Cardiac muscle cell (in vitro differentiated cells and primary cell): Measurements from ENCODE around the gene D2HGDH. TPM values are rescaled to one million over a fixed set of nuclear protein-coding genes. Genes with fewer than 3 reads are reported as not detected.

Source experiments
- DNase-seq, 2 donors: peaks; one replicate each; pipeline versions ENCODE4 v3.0.0 to v3.0.0-alpha.2; 2010 to 2017; ENCODE audit warnings: low read depth in 1 of 2, low spot score in 1 of 2
- H3K27ac ChIP-seq: fragments of 200-600 bp; sonication (generic); 2 replicates; pipeline ENCODE4 v1.5.1; 2016
- H3K27me3 ChIP-seq: fragments of 200-600 bp; sonication (generic); 2 replicates; pipeline ENCODE4 v1.6.0; 2016; ENCODE audit warnings: control low read depth
- H3K36me3 ChIP-seq: fragments of 200-600 bp; sonication (generic); 2 replicates; pipeline ENCODE4 v1.5.1; 2016; ENCODE audit warnings: control low read depth
- H3K4me1 ChIP-seq: fragments of 200-600 bp; sonication (generic); 2 replicates; pipeline ENCODE4 v1.8.1; 2017; ENCODE audit warnings: low read depth, mild to moderate bottlenecking, mixed run types
- H3K4me3 ChIP-seq: fragments of 200-600 bp; sonication (generic); 2 replicates; pipeline ENCODE4 v1.5.1; 2016; ENCODE audit warnings: mild to moderate bottlenecking
- H3K9me3 ChIP-seq: fragments of 200-600 bp; sonication (generic); 2 replicates; pipeline ENCODE4 v1.5.1; 2017; ENCODE audit warnings: low read depth, mild to moderate bottlenecking, control low read depth
- polyA plus RNA-seq: library from polyadenylated mRNA; unstranded; fragments of >200 nt; fragmentation: Nextera tagmentation; extraction: Ambion mirVana; gene quantifications from 2 replicates; pipeline ENCODE4 v1.2.1, GENCODE V29; 2016
- total RNA-seq: library from RNA; depleted of rRNA; stranded (reverse); fragments of >200 nt; gene quantifications from 2 replicates; pipeline ENCODE4 v1.2.3, GENCODE V29; 2016
- TF ChIP-seq, protein P1 (sequence below): IDR thresholded peaks from 2 replicates; pipeline ENCODE4 v1.5.1; 2012; ENCODE audit warnings: low read depth, mild to moderate bottlenecking, low read length

Gene D2HGDH
- total and polyA plus RNA-seq, 2 experiments from 2014 or later: 24.6 to 26.8 TPM

DNA sequence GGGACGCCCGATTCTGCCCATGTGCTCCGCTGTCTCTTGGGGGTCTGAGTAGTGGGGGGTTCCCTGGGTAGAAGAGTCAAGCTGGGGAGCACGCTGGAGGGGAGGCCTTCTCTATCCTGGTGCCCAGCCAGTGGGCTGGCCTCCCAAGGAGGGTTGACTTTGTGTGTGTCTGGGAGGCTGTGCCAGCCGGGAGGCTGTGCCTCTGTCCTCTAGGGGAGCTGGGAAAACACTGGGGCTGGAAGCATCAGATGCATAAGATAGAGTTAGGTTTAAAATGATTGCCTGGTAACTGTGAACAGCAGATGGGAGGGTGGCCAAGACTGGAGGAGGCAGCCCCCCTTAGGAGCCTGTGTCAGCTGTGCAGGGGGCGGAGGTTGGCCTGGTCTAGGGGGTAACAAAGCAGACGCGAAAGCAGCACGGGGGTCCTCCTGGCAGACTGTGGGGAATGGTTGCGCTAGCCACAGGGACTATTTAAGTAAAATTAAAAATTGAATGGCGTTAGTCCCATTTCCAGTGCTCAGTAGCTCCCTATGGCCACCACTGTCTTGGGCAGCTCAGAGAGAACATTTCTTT, 31.3 kb upstream of the D2HGDH start:
- peaks cover 17% of the 10 kb centered on the region for H3K36me3 ChIP-seq
- TF ChIP-seq, protein P1, sequence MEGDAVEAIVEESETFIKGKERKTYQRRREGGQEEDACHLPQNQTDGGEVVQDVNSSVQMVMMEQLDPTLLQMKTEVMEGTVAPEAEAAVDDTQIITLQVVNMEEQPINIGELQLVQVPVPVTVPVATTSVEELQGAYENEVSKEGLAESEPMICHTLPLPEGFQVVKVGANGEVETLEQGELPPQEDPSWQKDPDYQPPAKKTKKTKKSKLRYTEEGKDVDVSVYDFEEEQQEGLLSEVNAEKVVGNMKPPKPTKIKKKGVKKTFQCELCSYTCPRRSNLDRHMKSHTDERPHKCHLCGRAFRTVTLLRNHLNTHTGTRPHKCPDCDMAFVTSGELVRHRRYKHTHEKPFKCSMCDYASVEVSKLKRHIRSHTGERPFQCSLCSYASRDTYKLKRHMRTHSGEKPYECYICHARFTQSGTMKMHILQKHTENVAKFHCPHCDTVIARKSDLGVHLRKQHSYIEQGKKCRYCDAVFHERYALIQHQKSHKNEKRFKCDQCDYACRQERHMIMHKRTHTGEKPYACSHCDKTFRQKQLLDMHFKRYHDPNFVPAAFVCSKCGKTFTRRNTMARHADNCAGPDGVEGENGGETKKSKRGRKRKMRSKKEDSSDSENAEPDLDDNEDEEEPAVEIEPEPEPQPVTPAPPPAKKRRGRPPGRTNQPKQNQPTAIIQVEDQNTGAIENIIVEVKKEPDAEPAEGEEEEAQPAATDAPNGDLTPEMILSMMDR: no peak
- no peak overlapping the region for H3K27ac ChIP-seq

DNA sequence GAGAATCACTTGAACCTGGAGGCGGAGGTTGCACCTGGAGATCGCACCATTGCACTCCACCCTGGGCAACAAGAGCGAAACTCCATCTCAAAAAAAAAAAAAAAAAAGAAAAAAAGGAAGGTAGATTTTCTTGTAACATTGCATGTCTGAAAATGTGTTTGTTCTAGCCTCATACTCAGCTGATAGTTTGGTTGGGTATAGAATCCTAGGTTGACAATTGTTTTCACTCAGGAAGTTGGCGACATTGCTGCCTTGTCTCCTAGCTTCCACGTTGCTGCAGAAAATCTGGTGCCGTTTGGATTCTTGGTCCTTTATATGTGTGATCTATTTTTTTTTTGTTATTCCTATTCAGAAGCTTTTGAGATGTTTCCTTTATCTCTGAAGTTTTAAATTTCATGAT, 27.9 kb upstream of the D2HGDH start:
- H3K36me3 ChIP-seq: peaks cover 39% of the 10 kb centered on the region

More for the DNA sequence above, 31.3 kb upstream of the D2HGDH start:
- DNase-seq: peak in 1 of 2 donors; percentile 25
- no peaks in the 10 kb centered on the region for H3K4me1 ChIP-seq
- peak overlapping the region; percentile 58 for H3K4me3 ChIP-seq
- H3K9me3 ChIP-seq: no peaks in the 10 kb centered on the region
- H3K27me3 ChIP-seq: no peaks in the 10 kb centered on the region

DNA sequence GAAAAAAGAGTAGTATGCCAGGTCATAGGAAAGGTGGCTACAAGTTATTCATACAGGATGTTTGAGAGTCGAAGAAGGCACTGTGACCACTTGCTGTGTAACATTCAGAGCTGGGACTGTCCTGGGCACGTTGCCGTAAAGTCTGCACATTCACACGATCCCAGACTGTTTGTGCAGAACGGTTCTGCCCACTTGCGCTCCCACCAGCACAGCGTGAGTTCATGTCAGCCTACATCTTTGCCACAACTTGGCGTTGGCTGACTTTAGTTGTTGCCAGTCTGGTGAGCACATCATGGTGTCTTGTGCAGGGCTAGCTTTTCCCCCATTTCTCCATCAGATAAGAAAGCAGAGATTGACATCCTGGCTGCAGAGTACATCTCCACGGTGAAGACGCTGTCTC, 25.6 kb upstream of the D2HGDH start:
- peaks cover 53% of the 10 kb centered on the region for H3K36me3 ChIP-seq
- no peaks in the 10 kb centered on the region for H3K9me3 ChIP-seq
- H3K4me3 ChIP-seq: no peak overlapping the region
- DNase-seq: no peak
- H3K27me3 ChIP-seq: no peaks in the 10 kb centered on the region
- no peaks in the 10 kb centered on the region for H3K4me1 ChIP-seq
- TF ChIP-seq, protein P1: no peak
- no peak overlapping the region for H3K27ac ChIP-seq

More for the DNA sequence above, 27.9 kb upstream of the D2HGDH start:
- DNase-seq: no peak
- no peaks in the 10 kb centered on the region for H3K27me3 ChIP-seq
- H3K27ac ChIP-seq: no peak overlapping the region
- H3K4me1 ChIP-seq: no peaks in the 10 kb centered on the region
- H3K4me3 ChIP-seq: no peak overlapping the region
- TF ChIP-seq, protein P1: no peak
- H3K9me3 ChIP-seq: no peaks in the 10 kb centered on the region

DNA sequence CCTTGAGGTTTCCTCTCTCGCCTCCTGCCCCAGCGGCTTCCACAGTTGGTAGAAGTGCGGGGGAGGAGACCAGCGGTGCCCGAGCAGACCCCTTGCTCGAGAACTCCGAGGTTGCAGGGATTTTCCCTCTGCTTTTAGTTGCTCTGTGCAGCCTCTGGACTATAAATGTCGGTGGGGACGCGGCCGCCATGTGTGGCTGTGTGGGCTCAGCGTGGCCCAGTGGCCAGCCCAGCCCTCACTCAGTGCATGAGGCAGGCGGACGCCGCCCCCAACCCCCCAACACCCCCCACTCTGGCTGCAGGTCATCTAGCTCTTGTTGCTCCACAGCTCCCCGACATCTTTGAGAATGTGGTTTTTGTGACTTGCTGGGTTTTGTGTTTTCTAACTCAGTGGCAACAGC, 15.3 kb upstream of the D2HGDH start:
- no peaks in the 10 kb centered on the region for H3K27me3 ChIP-seq
- no peak for DNase-seq
- TF ChIP-seq, protein P1: no peak
- H3K36me3 ChIP-seq: peaks cover 27% of the 10 kb centered on the region
- H3K4me3 ChIP-seq: no peak overlapping the region
- H3K9me3 ChIP-seq: no peaks in the 10 kb centered on the region
- H3K4me1 ChIP-seq: no peaks in the 10 kb centered on the region
- no peak overlapping the region for H3K27ac ChIP-seq

DNA sequence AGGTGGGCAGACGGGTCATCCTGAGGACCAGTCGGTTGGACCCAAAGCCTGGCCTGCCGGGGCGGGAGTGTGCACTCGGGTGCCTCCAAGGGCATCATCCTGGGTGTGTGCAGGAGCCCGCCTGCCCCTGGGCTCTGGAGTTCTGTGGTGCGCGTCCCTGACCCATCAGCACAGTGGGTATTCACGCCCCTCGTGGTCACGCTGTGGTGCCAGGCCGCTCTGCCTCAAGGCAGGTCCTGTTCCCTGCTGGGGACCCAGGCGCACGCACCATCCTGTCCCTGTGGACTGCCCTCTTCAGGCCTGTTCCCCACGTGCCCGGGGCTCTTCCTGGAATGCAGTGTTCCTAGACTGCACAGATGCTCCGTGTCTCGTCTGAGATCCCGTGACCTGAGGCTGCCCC, 14.3 kb upstream of the D2HGDH start:
- DNase-seq: no peak

More for the DNA sequence above, 14.3 kb upstream of the D2HGDH start:
- no peaks in the 10 kb centered on the region for H3K4me1 ChIP-seq
- no peak overlapping the region for H3K4me3 ChIP-seq
- peaks cover 21% of the 10 kb centered on the region for H3K36me3 ChIP-seq
- H3K27ac ChIP-seq: no peak overlapping the region
- H3K9me3 ChIP-seq: no peaks in the 10 kb centered on the region
- TF ChIP-seq, protein P1: no peak
- no peaks in the 10 kb centered on the region for H3K27me3 ChIP-seq
